ENCODE results near the gene SUN3.

Gene SUN3

GRCh38 chr7:48025624-48026023 is 3.3 kb downstream of the SUN3 start:
- TF ChIP-seq TAF1 (IDR thresholded peaks at IDR 0.05; ENCODE audit: borderline replicate concordance, insufficient read depth, low read length) (no peak), REST (IDR thresholded peaks at IDR 0.05; ENCODE audit: insufficient read depth in 1 of 2, low read depth in 2 of 2, low read length in 2 of 2) (no peak), FOXP2 (optimal IDR thresholded peaks at IDR 0.05; ENCODE audit: borderline replicate concordance, extremely low read depth, extremely low read length, insufficient read depth) (no peak), SIN3A (IDR thresholded peaks at IDR 0.05; ENCODE audit: borderline replicate concordance, insufficient read depth, low read length) (no peak), POLR2AphosphoS5 (IDR thresholded peaks at IDR 0.05; ENCODE audit: low read depth, low read length) (no peak)

GRCh38 chr7:48017674-48018073 is 11.2 kb downstream of the SUN3 start:
- TF ChIP-seq SIN3A (IDR thresholded peaks at IDR 0.05; ENCODE audit: borderline replicate concordance, insufficient read depth, low read length) (no peak), POLR2AphosphoS5 (IDR thresholded peaks at IDR 0.05; ENCODE audit: low read depth, low read length) (no peak), TAF1 (IDR thresholded peaks at IDR 0.05; ENCODE audit: borderline replicate concordance, insufficient read depth, low read length) (no peak), REST (IDR thresholded peaks at IDR 0.05; ENCODE audit: insufficient read depth in 1 of 2, low read depth in 2 of 2, low read length in 2 of 2) (no peak), FOXP2 (optimal IDR thresholded peaks at IDR 0.05; ENCODE audit: borderline replicate concordance, extremely low read depth, extremely low read length, insufficient read depth) (no peak)

GRCh38 chr7:48016641-48017040 is 12.3 kb downstream of the SUN3 start:
- TF ChIP-seq FOXP2 (optimal IDR thresholded peaks at IDR 0.05; ENCODE audit: borderline replicate concordance, extremely low read depth, extremely low read length, insufficient read depth) (no peak), TAF1 (IDR thresholded peaks at IDR 0.05; ENCODE audit: borderline replicate concordance, insufficient read depth, low read length) (no peak), REST (IDR thresholded peaks at IDR 0.05; ENCODE audit: insufficient read depth in 1 of 2, low read depth in 2 of 2, low read length in 2 of 2) (no peak), SIN3A (IDR thresholded peaks at IDR 0.05; ENCODE audit: borderline replicate concordance, insufficient read depth, low read length) (no peak), POLR2AphosphoS5 (IDR thresholded peaks at IDR 0.05; ENCODE audit: low read depth, low read length) (no peak)

GRCh38 chr7:48011951-48012350 is 17.0 kb downstream of the SUN3 start:
- TF ChIP-seq POLR2AphosphoS5 (IDR thresholded peaks at IDR 0.05; ENCODE audit: low read depth, low read length) (no peak), TAF1 (IDR thresholded peaks at IDR 0.05; ENCODE audit: borderline replicate concordance, insufficient read depth, low read length) (no peak), FOXP2 (optimal IDR thresholded peaks at IDR 0.05; ENCODE audit: borderline replicate concordance, extremely low read depth, extremely low read length, insufficient read depth) (no peak), REST (IDR thresholded peaks at IDR 0.05; ENCODE audit: insufficient read depth in 1 of 2, low read depth in 2 of 2, low read length in 2 of 2) (no peak), SIN3A (IDR thresholded peaks at IDR 0.05; ENCODE audit: borderline replicate concordance, insufficient read depth, low read length) (no peak)

- TF ChIP-seq SIN3A (IDR thresholded peaks at IDR 0.05; ENCODE audit: borderline replicate concordance, insufficient read depth, low read length) = no peak
- TF ChIP-seq POLR2AphosphoS5 (IDR thresholded peaks at IDR 0.05; ENCODE audit: low read depth, low read length) = no peak
- no peak for TF ChIP-seq REST (IDR thresholded peaks at IDR 0.05; ENCODE audit: insufficient read depth in 1 of 2, low read depth in 2 of 2, low read length in 2 of 2)
- no peak for TF ChIP-seq FOXP2 (optimal IDR thresholded peaks at IDR 0.05; ENCODE audit: borderline replicate concordance, extremely low read depth, extremely low read length, insufficient read depth)
- no peak for TF ChIP-seq TAF1 (IDR thresholded peaks at IDR 0.05; ENCODE audit: borderline replicate concordance, insufficient read depth, low read length)
Observed at GRCh38 chr7:48011323-48011722, 17.6 kb downstream of the SUN3 start.

Data from PFSK-1 (cell line).